Right ventricle myocardium inferior (tissue), 1 donor: Measurements from ENCODE around the gene TOP2A. TPM values are rescaled to one million over a fixed set of nuclear protein-coding genes. Genes with fewer than 3 reads are reported as not detected.
"Not testable (repeated sequence)": the region's sequence is repeated elsewhere in the genome, so short reads cannot be mapped to it uniquely, and the experiment has no call there.

Source experiments
- ATAC-seq: fragments of 200-7000 bp; cut with Tn5 transposase; one replicate; pipeline ENCODE4 v1.9.1; 2020; ENCODE audit warnings: mild to moderate bottlenecking, moderate library complexity
- DNase-seq: peaks from one replicate; pipeline ENCODE4 v3.0.0; 2021; ENCODE audit errors: missing footprints
- intact Hi-C: fragments of 100-400 bp; cut with DNase I; formaldehyde crosslinking; loops from one replicate; pipeline ENCODE4 v1.11.0; 2022
- total RNA-seq: library from RNA; stranded (reverse); fragmentation: NEBNext Ultra II Directional; extraction: Animal tissue kit (Norgen Biotek cat#: 25700); gene quantifications from one replicate; pipeline ENCODE4 v1.2.1, GENCODE V29; 2021
- donor health status: DM: no; HTN: yes; CAD: no; lungs with severe emphysema.

The TOP2A gene
- total RNA-seq, 1 donor from 2014 or later = 3.0 TPM

GRCh38 chr17:40433551-40434415 lies 16.1 kb upstream of the TOP2A start:
- DNase-seq (no peak), ATAC-seq (no peak)
- intact Hi-C loops = no loop called here

DNA sequence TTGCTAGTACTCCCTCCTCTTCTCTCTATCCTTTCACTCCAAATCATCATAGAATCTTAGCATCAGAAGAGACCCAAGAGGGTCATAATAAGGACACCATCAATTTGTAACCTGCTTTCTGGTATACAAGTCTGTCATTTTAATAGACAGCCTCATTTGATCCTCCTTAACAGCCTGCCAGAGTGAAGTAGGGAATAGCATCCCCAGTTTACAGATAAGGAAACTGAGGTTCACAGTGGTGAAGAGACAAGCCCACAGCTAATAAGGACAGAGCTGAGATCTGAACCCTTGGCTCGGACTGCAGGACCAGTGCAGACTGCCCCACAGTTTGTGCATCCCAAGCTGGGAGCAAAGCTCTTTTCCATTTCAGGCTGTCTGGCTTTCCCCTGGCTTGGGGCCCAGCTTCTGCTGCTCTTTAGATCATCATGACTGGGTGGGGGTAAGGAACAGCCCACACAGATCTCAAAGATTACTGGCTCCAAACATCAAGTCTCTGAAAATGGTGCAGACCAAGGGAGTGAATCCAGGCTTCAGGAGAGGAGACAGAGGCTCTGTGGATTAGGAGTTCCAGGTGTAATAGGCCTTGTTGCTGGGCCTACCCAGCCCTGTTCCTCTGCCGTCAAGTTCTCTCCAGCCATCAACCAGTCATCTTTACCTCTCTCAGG lies 15.3 kb upstream of the TOP2A start:
- no peak for DNase-seq
- intact Hi-C loops = no loop called here
- peak; percentile 2 for ATAC-seq

DNA sequence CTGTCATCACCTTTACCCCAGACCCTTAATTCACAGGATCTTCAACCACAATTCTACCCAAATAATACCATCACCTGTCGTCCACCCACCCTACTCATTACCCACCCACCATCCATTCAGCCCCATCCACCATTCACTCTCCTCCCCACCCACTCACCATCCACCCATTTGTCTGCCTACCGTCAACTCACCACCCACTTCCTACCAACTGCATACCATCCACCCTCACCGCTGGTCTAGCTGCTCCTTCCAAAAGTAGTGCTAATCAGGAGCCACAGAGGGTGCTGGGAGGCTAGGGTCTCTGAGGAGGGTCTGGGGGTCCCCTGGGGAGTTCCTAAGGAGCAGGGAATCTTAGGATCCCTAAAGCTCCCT lies 13.5 kb upstream of the TOP2A start:
- intact Hi-C loops = no loop called here
- DNase-seq = no peak

DNA sequence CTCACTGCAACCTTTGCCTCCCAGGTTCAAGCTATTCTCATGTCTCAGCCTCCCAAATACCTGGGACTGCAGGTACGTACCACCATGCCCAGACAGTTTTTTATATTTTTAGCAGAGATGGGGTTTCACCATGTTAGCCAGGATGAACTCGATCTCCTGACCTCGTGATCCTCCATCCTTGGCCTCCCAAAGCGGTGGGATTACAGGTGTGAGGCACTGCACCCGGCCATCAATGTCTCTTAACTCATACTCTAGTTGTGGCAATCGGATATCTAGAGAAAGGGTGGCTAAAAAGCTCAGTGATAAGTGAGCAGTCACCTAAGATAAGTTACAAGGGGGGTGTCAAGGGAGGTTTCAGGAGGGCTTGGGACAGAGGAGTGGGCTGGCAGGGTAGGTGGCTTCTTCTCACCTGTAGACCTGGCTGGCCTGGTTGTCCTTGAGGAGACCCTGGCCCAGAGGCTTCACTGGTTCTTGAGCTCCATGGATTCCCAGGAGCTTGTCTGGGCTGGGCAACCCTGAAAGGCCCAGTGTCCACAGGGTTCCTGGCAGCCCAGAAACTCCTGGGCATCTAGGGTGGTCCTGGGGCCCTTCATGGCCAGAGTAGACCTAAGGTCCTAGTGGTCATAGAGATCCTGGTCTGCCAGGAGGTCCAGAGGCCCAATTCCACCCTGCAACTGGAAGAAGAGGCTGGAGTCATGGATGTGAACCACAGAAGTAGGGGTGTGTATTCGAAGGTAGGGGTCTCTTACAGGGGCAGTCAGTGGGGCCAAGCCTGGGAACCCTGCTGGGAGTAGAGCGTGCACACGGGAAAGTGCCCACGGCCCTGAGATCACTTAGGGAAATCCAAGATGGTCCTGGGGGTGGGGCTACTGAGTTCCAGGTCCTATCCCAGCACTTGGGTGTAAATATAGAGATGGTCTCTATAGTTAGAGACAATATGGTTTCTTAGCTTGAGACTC lies 12.9 kb upstream of the TOP2A start:
- ATAC-seq (no peak), DNase-seq (no peak)
- intact Hi-C loops = no loop called here

More for the DNA sequence above, 13.5 kb upstream of the TOP2A start:
- ATAC-seq = no peak

- intact Hi-C loops = no loop called here
- DNase-seq (no peak), ATAC-seq (no peak)
Observed at GRCh38 chr17:40427002-40427491, 9.4 kb upstream of the TOP2A start.

DNA sequence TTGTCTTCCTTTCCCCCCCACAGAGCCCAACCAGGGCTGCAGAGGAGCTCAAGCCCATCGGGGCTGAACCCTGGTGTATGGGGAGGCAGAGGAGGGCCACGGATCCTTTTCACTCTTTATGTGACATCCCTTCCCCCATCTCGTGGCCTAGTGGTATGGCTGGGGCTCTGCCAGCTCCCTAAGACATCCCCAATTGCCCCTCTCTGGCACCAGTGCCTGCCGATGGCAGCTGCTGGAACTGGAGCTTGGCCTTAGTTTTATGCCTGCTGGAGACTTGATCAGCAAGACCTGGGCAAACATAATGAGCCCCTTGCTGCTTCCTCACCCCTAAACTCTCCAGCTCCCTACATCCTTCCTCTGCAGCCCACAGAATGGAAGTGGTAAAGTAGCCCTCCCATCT lies 8.0 kb upstream of the TOP2A start:
- intact Hi-C loops = no loop called here
- no peak for DNase-seq
- no peak for ATAC-seq

- DNase-seq = no peak
- intact Hi-C loops = no loop called here
- no peak for ATAC-seq
Observed at GRCh38 chr17:40422990-40423633, 5.4 kb upstream of the TOP2A start.

GRCh38 chr17:40419559-40420331 lies 2.0 kb upstream of the TOP2A start:
- ATAC-seq (no peak), DNase-seq (no peak)
- intact Hi-C loops = no loop called here

DNA sequence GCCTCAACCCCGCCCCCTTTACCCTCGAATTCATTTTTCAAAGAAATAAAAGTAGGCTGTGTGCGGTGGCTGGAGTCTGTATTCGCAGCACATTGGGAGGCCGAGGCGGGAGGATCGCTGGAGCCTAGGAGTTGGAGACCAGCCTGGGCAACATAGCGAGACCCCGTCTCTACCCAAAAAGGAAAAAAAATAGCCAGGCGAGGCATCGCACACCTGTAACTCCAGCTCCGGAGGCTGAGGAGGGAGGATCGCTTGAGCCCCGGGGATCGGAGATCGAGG lies 671 bp upstream of the TOP2A start:
- intact Hi-C loops = no loop called here
- ATAC-seq (peak; percentile 23), DNase-seq (no peak)

GRCh38 chr17:40417258-40417608 lies 463 bp downstream of the TOP2A start:
- ATAC-seq (no peak), DNase-seq (no peak)
- intact Hi-C loops = loop anchor here (2.0 kb wide), 1 partner anchor 114 kb away; no protein-coding TSS in a partner anchor

GRCh38 chr17:40416671-40417070 lies 1.0 kb downstream of the TOP2A start:
- DNase-seq (no peak), ATAC-seq (no peak)
- intact Hi-C loops = loop anchor here (2.0 kb wide), 1 partner anchor 114 kb away; no protein-coding TSS in a partner anchor

DNA sequence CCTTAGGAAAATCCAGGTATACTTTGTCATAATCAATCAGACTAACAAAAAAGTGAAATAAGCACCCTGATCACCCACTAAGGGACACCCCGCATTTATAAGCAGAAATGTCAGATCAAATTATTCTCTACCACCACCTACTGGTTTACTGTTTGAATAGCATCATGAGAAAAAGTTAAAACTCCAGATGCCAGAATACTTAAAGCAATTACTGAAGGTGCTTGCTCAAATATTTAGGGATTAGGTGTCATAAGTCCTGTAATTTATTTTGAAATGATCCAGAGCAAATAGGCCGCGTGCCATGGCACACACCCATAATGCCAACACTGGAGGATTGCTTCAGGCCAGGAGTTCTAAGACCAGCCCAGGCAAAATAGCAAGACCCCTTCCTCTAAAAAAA lies 2.3 kb downstream of the TOP2A start:
- intact Hi-C loops = loop anchor here (1.0 kb wide), 1 partner anchor 57 kb away; no protein-coding TSS in a partner anchor
- no peak for ATAC-seq
- DNase-seq = no peak

GRCh38 chr17:40414312-40414711 lies 3.4 kb downstream of the TOP2A start:
- ATAC-seq, intact Hi-C loops: not testable (repeated sequence)

DNA sequence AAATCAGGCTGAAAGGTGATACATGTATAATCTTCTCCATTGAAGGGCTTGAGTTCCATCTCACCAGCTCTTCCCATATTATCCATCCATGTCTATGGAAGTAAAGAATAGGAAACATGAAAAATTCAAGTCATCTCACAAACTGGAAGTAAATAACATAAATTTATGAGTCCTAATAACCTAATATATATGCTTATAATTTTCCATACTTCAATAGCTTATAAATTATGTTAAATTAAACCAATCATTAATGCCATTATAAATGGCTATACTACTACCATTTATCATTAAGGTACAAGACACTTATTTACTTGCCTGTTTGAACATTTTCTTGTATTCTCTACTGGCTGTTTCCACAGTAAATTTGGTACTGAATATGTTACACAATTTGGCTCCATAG lies 4.8 kb downstream of the TOP2A start:
- ATAC-seq (no peak), DNase-seq (no peak)
- intact Hi-C loops = no loop called here

More at GRCh38 chr17:40414312-40414711, 3.4 kb downstream of the TOP2A start:
- DNase-seq = not testable (repeated sequence)

DNA sequence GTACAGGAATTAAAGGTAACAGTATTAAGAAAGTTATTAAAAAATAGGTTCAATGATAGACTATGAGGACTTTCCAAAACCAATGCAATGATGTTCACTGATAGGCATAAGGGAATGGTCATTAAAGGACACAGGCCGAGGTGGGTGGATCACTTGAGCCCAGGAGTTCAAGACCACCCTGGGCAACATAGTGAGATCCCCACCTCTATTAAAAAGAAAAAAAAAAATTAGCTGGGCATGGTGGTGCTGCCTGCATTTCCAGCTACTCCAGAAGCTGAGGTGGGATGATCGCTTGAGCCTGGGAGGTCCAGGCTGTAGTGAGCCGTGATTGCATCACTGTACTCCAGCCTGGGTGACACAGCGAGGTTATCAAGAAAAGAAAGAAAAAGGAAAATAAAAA lies 5.9 kb downstream of the TOP2A start:
- DNase-seq (no peak), ATAC-seq (no peak)
- intact Hi-C loops = no loop called here

DNA sequence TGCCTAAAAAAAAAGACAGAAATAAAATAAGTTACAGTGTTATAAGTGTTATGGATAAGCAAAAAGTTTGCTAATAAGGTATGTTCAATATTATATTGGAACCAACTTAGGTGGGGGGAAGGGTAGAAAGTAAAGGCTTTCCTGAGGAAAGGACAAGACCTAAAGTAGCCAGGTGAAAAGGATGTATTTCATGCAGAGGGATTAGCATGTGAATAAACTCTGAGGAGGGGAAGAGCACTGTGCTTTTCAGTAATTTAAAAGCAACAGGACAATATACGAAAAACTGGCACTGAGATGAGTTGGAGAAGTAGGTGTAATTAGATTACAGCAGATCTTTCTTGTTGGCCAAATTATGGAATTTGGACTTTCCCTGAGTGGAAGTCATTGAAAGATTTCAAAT lies 7.6 kb downstream of the TOP2A start:
- no peak for DNase-seq
- ATAC-seq = no peak
- intact Hi-C loops = no loop called here

DNA sequence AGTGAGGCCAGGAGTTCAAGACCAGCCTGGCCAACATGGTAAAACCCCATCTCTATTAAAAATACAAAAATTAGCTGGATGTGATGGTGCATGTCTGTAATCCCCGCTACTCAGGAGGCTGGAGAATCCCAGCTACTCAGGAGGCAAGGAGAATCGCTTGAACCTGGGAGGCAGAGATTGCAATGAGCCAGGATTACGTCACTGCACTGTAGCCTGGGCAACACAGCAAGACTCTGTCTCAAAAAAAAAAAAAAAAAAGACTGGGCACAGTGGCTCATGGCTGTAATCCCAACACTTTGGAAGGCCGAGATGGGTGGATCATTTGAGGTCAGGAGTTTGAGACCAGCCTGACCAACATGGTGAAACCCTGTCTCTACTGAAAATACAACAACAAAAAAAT lies 8.2 kb downstream of the TOP2A start:
- ATAC-seq, intact Hi-C loops: not testable (repeated sequence)

DNA sequence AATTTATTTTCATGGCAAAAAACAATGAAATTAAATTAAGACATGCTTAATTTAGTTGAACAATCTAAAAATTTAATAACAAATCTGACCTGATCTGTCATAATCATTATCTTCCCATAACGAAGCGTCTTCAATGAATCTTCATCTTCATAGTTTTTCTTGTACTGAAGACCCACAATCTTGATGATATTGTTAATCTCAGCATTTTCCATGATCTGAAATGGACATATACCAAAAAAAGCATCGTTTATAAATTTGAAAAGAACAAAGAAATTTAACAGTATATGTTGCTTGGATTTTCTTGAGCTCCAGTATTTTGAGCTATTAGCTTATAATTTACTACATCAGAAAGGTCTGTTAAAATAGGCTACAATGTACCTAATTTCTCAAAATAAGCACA lies 10.2 kb downstream of the TOP2A start:
- ATAC-seq = no peak

More for the DNA sequence above, 8.2 kb downstream of the TOP2A start:
- DNase-seq = not testable (repeated sequence)

More for the DNA sequence above, 10.2 kb downstream of the TOP2A start:
- intact Hi-C loops = no loop called here
- DNase-seq = no peak
